ENCODE results near the gene THBS4. TPM values are rescaled to one million over a fixed set of nuclear protein-coding genes. Genes with fewer than 3 reads are reported as not detected.

The THBS4 gene
- total RNA-seq, 1 donor = 0.36 TPM

DNA sequence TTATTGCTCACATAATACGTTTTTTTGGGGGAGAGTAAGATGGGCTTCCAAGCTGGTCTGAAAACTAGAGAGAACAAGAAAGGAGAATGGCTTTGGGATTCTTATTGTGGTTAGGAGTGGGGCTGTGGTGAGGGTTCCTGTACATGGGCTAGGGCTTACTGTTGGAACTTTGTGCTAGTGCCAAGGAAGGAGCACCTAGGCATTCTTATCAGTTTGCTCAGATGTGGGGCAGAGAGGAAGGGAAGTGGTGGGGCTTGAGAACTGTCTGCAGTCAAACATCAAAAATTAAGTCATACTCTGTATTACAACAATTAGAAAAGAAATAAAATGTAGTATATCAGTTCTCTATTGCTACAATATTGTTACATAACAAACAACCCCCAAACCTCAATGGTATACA is 4.0 kb upstream of the THBS4 start:
- TF ChIP-seq, protein P1, sequence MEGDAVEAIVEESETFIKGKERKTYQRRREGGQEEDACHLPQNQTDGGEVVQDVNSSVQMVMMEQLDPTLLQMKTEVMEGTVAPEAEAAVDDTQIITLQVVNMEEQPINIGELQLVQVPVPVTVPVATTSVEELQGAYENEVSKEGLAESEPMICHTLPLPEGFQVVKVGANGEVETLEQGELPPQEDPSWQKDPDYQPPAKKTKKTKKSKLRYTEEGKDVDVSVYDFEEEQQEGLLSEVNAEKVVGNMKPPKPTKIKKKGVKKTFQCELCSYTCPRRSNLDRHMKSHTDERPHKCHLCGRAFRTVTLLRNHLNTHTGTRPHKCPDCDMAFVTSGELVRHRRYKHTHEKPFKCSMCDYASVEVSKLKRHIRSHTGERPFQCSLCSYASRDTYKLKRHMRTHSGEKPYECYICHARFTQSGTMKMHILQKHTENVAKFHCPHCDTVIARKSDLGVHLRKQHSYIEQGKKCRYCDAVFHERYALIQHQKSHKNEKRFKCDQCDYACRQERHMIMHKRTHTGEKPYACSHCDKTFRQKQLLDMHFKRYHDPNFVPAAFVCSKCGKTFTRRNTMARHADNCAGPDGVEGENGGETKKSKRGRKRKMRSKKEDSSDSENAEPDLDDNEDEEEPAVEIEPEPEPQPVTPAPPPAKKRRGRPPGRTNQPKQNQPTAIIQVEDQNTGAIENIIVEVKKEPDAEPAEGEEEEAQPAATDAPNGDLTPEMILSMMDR (IDR thresholded peaks at IDR 0.05; ENCODE audit: extremely low read depth, low read depth, low read length) = no peak
- Histone ChIP-seq H2AFZ (ENCODE audit: low read length) (no peak overlapping the region), H3K27ac (ENCODE audit: low read depth, low read length) (no peak overlapping the region), H3K9me3 (ENCODE audit: low read depth, low read length) (no peaks in the 10 kb centered on the region), H3K4me1 (ENCODE audit: insufficient read depth, low read length) (no peaks in the 10 kb centered on the region), H3K36me3 (ENCODE audit: insufficient read depth, low read length) (no peaks in the 10 kb centered on the region), H3K79me2 (ENCODE audit: insufficient read depth, low read length) (no peaks in the 10 kb centered on the region), H3K27me3 (ENCODE audit: insufficient read depth, low read length) (peaks cover 54% of the 10 kb centered on the region), H4K20me1 (ENCODE audit: insufficient read depth, low read length) (no peaks in the 10 kb centered on the region), H3K4me2 (ENCODE audit: insufficient read depth, low read length) (no peak overlapping the region), H3K4me3 (ENCODE audit: insufficient read depth, low read length) (no peak overlapping the region)
- no peak for DNase-seq (ENCODE audit: insufficient read length, low spot score, missing footprints)

DNA sequence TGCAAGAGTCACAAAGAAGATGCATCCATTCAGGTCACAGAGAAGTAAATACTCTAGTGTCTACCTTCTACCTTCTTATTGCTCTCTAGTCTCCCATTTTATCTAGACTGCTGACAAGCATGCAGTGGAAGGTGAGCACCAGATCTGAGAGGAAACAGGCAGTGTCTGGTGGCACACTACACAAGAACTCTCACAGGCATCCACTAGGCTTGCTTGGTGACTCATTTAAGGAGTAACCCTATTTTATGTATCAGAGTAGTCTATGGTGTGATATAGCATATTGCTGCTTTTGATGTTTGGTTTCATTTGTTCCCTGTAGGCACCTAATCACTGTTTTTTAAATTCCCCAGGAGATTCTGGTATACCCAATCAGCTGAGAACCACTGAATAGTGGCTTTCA is 1.6 kb upstream of the THBS4 start:
- no peaks in the 10 kb centered on the region for H3K4me1 ChIP-seq (ENCODE audit: insufficient read depth, low read length)
- H3K9me3 ChIP-seq (ENCODE audit: low read depth, low read length) = no peaks in the 10 kb centered on the region
- no peaks in the 10 kb centered on the region for H4K20me1 ChIP-seq (ENCODE audit: insufficient read depth, low read length)
- H3K4me3 ChIP-seq (ENCODE audit: insufficient read depth, low read length) = no peak overlapping the region
- H3K27me3 ChIP-seq (ENCODE audit: insufficient read depth, low read length) = peaks cover 67% of the 10 kb centered on the region
- TF ChIP-seq, protein P1 (IDR thresholded peaks at IDR 0.05; ENCODE audit: extremely low read depth, low read depth, low read length) = no peak
- H3K36me3 ChIP-seq (ENCODE audit: insufficient read depth, low read length) = no peaks in the 10 kb centered on the region
- H3K4me2 ChIP-seq (ENCODE audit: insufficient read depth, low read length) = no peak overlapping the region
- H2AFZ ChIP-seq (ENCODE audit: low read length) = no peak overlapping the region
- no peaks in the 10 kb centered on the region for H3K79me2 ChIP-seq (ENCODE audit: insufficient read depth, low read length)
- DNase-seq (ENCODE audit: insufficient read length, low spot score, missing footprints) = peak; percentile 67
- H3K27ac ChIP-seq (ENCODE audit: low read depth, low read length) = no peak overlapping the region

DNA sequence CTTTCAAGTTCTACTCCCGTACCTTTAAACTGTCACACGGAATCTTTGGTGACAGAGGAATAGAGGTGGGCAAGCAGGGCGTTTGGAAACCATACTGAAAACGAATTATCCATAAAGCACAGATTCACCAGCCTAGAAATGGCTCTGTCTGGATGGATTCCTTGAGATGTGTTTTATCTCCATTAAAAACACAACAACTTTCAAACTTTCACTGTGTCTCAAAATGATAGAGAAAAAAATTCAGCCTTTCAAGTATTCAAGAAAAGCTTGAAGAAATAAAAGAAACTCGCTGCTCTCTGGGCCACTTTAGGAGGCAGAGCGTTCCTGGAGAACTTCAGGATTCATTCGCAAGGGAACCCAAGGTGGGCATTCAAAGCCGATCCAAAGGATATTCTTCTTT is 589 bp upstream of the THBS4 start:
- Histone ChIP-seq H3K36me3 (ENCODE audit: insufficient read depth, low read length) (no peaks in the 10 kb centered on the region), H3K4me3 (ENCODE audit: insufficient read depth, low read length) (no peak overlapping the region), H3K9me3 (ENCODE audit: low read depth, low read length) (no peaks in the 10 kb centered on the region), H4K20me1 (ENCODE audit: insufficient read depth, low read length) (no peaks in the 10 kb centered on the region), H3K4me1 (ENCODE audit: insufficient read depth, low read length) (no peaks in the 10 kb centered on the region), H3K4me2 (ENCODE audit: insufficient read depth, low read length) (no peak overlapping the region), H2AFZ (ENCODE audit: low read length) (no peak overlapping the region), H3K79me2 (ENCODE audit: insufficient read depth, low read length) (no peaks in the 10 kb centered on the region), H3K27ac (ENCODE audit: low read depth, low read length) (no peak overlapping the region), H3K27me3 (ENCODE audit: insufficient read depth, low read length) (peaks cover 78% of the 10 kb centered on the region)
- TF ChIP-seq, protein P1 (IDR thresholded peaks at IDR 0.05; ENCODE audit: extremely low read depth, low read depth, low read length) = no peak
- peak; percentile 44 for DNase-seq (ENCODE audit: insufficient read length, low spot score, missing footprints)

DNA sequence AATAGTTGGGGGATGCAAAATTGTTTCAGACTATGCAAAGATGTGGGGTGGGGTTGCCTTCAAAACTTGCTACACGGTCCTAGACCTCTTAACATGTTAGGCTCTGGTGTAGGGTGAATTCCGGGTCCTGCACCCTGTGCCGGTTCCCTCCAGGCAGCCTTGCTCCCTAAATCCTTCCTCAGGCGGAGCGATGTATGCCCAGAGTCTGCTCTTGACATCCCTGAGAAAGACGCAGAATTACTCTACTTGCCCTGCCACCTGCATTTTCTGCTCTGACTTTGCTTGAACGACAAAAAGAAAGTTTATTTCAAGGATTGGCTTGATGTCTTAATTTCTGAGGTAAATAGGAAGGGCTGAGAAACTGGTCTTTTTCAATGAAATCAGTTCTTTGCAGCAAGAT is 691 bp downstream of the THBS4 start:
- peaks cover 84% of the 10 kb centered on the region for H3K27me3 ChIP-seq (ENCODE audit: insufficient read depth, low read length)
- TF ChIP-seq, protein P1 (IDR thresholded peaks at IDR 0.05; ENCODE audit: extremely low read depth, low read depth, low read length) = no peak
- no peak overlapping the region for H3K4me3 ChIP-seq (ENCODE audit: insufficient read depth, low read length)
- no peaks in the 10 kb centered on the region for H3K36me3 ChIP-seq (ENCODE audit: insufficient read depth, low read length)
- no peak for DNase-seq (ENCODE audit: insufficient read length, low spot score, missing footprints)
- no peaks in the 10 kb centered on the region for H3K79me2 ChIP-seq (ENCODE audit: insufficient read depth, low read length)
- H3K4me2 ChIP-seq (ENCODE audit: insufficient read depth, low read length) = no peak overlapping the region
- H3K9me3 ChIP-seq (ENCODE audit: low read depth, low read length) = no peaks in the 10 kb centered on the region
- H3K27ac ChIP-seq (ENCODE audit: low read depth, low read length) = no peak overlapping the region
- no peaks in the 10 kb centered on the region for H3K4me1 ChIP-seq (ENCODE audit: insufficient read depth, low read length)
- H4K20me1 ChIP-seq (ENCODE audit: insufficient read depth, low read length) = no peaks in the 10 kb centered on the region
- no peak overlapping the region for H2AFZ ChIP-seq (ENCODE audit: low read length)

Measured in osteoblast (primary cell).